PC-9 (cell line): ENCODE data around the gene ZDBF2. TPM values are rescaled to one million over a fixed set of nuclear protein-coding genes. Genes with fewer than 3 reads are reported as not detected.

ENCODE experiments used
- BruUV-seq: library from RNA; stranded (reverse); fragments of 400-500 nt; replicated peaks from 2 replicates; lab custom pipeline; 2021; lab: Mats Ljungman, UMichigan
- CTCF ChIA-PET: fragments of 300-600 bp; sonication (Branson Sonifier 250); formaldehyde crosslinking; loops from one replicate; lab custom pipeline; 2022; ENCODE audit warnings: antibody characterized with exemption; lab: Charles Lee
- POLR2A ChIA-PET: fragments of 300-600 bp; sonication (Branson Sonifier 250); formaldehyde crosslinking; loops from one replicate; lab custom pipeline; 2022; ENCODE audit warnings: antibody characterized with exemption; ENCODE audit not compliant: unreplicated experiment; lab: Charles Lee
- DNase-seq, 2 experiments: peaks; one replicate each; pipeline versions ENCODE4 v3.0.0 to v3.0.0-alpha.2; 2015 to 2022; ENCODE audit warnings: mixed read lengths in 1 of 2
- H2AFZ ChIP-seq: fragments of 200-600 bp; sonication (generic); 2 replicates; pipeline ENCODE4 v1.8.1; 2017; ENCODE audit warnings: antibody characterized with exemption
- H3F3A ChIP-seq: fragments of 200-600 bp; sonication (generic); 2 replicates; pipeline ENCODE4 v1.8.1; 2017; ENCODE audit warnings: antibody characterized with exemption, mild to moderate bottlenecking, low read depth; ENCODE audit not compliant: insufficient read depth
- H3K27ac ChIP-seq: fragments of 200-600 bp; sonication (generic); 2 replicates; pipeline ENCODE4 v1.6.1; 2016; ENCODE audit warnings: mixed run types
- H3K27me3 ChIP-seq: fragments of 200-600 bp; sonication (generic); 2 replicates; pipeline ENCODE4 v1.6.1; 2016; ENCODE audit warnings: low read depth, mixed run types; ENCODE audit not compliant: insufficient read depth
- H3K36me3 ChIP-seq: fragments of 200-600 bp; sonication (generic); 2 replicates; pipeline ENCODE4 v1.6.1; 2016; ENCODE audit warnings: low read depth, mixed run types
- H3K4me1 ChIP-seq: fragments of 200-600 bp; sonication (generic); replicated peaks from 2 replicates; pipeline ENCODE4 v1.6.1; 2016; ENCODE audit warnings: mixed run types; ENCODE audit not compliant: insufficient read depth
- H3K4me2 ChIP-seq: fragments of 200-600 bp; sonication (generic); 2 replicates; pipeline ENCODE4 v1.6.1; 2017; ENCODE audit warnings: mixed run types
- H3K4me3 ChIP-seq: fragments of 200-600 bp; sonication (generic); 2 replicates; pipeline ENCODE4 v1.6.1; 2016; ENCODE audit warnings: mixed run types
- H3K79me2 ChIP-seq: fragments of 200-600 bp; sonication (generic); 2 replicates; pipeline ENCODE4 v1.6.1; 2017; ENCODE audit warnings: low read depth, mixed run types
- H3K9me2 ChIP-seq: fragments of 200-600 bp; sonication (generic); 2 replicates; pipeline ENCODE4 v1.8.1; 2017; ENCODE audit warnings: mild to moderate bottlenecking; ENCODE audit not compliant: insufficient read depth
- H3K9me3 ChIP-seq: fragments of 200-600 bp; sonication (generic); 2 replicates; pipeline ENCODE4 v1.8.1; 2016; ENCODE audit warnings: low read depth; ENCODE audit not compliant: insufficient read depth
- H4K20me1 ChIP-seq: fragments of 200-600 bp; sonication (generic); 2 replicates; pipeline ENCODE4 v1.8.1; 2017; ENCODE audit not compliant: insufficient read depth
- EZH2 ChIP-seq: fragments of 200-600 bp; sonication (generic); IDR thresholded peaks from 2 replicates; pipeline ENCODE4 v1.8.0; 2017; ENCODE audit warnings: antibody characterized with exemption, low read depth
- intact Hi-C: fragments of 100-400 bp; cut with micrococcal nuclease; formaldehyde crosslinking; loops from one replicate; pipeline ENCODE4 v1.10.0; 2022; ENCODE audit not compliant: unreplicated experiment
- total RNA-seq: library from RNA; stranded (reverse); gene quantifications from 2 replicates; pipeline ENCODE4 v1.2.3, GENCODE V29; 2021
- TF ChIP-seq, protein P1 (sequence below): fragments of 200-600 bp; sonication (generic); conservative IDR thresholded peaks from 2 replicates; pipeline ENCODE4 v1.6.1; 2017; ENCODE audit warnings: mixed run types, antibody characterized with exemption, mild to moderate bottlenecking, moderate library complexity

The ZDBF2 gene
- total RNA-seq, 1 experiment from 2014 or later = 21.5 TPM

- no peaks in the 10 kb centered on the region for H3F3A ChIP-seq
- no peaks in the 10 kb centered on the region for H3K9me3 ChIP-seq
- TF ChIP-seq EZH2 = no peak
- TF ChIP-seq, protein P1, sequence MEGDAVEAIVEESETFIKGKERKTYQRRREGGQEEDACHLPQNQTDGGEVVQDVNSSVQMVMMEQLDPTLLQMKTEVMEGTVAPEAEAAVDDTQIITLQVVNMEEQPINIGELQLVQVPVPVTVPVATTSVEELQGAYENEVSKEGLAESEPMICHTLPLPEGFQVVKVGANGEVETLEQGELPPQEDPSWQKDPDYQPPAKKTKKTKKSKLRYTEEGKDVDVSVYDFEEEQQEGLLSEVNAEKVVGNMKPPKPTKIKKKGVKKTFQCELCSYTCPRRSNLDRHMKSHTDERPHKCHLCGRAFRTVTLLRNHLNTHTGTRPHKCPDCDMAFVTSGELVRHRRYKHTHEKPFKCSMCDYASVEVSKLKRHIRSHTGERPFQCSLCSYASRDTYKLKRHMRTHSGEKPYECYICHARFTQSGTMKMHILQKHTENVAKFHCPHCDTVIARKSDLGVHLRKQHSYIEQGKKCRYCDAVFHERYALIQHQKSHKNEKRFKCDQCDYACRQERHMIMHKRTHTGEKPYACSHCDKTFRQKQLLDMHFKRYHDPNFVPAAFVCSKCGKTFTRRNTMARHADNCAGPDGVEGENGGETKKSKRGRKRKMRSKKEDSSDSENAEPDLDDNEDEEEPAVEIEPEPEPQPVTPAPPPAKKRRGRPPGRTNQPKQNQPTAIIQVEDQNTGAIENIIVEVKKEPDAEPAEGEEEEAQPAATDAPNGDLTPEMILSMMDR = no peak
- DNase-seq = no peak
- no peak overlapping the region for H3K4me3 ChIP-seq
- BruUV-seq = no TSS peak
- no peaks in the 10 kb centered on the region for H3K9me2 ChIP-seq
- H3K27me3 ChIP-seq = no peaks in the 10 kb centered on the region
- intact Hi-C loops = no loop called here
- ChIA-PET POLR2A (no interaction called here), CTCF (no interaction called here)
- no peaks in the 10 kb centered on the region for H3K4me1 ChIP-seq
- no peak overlapping the region for H3K27ac ChIP-seq
- H3K79me2 ChIP-seq = no peaks in the 10 kb centered on the region
- H3K4me2 ChIP-seq = no peak overlapping the region
- no peaks in the 10 kb centered on the region for H3K36me3 ChIP-seq
- no peaks in the 10 kb centered on the region for H4K20me1 ChIP-seq
- H2AFZ ChIP-seq = no peak overlapping the region
Observed at GRCh38 chr2:206253125-206253776, 21.2 kb upstream of the ZDBF2 start.

GRCh38 chr2:206253777-206254166 lies 20.7 kb upstream of the ZDBF2 start:
- no peaks in the 10 kb centered on the region for H3K4me1 ChIP-seq
- no peak overlapping the region for H3K4me3 ChIP-seq
- ChIA-PET POLR2A (no interaction called here), CTCF (no interaction called here)
- no peaks in the 10 kb centered on the region for H3K79me2 ChIP-seq
- intact Hi-C loops = no loop called here
- no TSS peak for BruUV-seq
- no peaks in the 10 kb centered on the region for H3K9me3 ChIP-seq
- no peak overlapping the region for H3K4me2 ChIP-seq
- no peak for DNase-seq
- no peak overlapping the region for H2AFZ ChIP-seq
- no peaks in the 10 kb centered on the region for H3K9me2 ChIP-seq
- no peaks in the 10 kb centered on the region for H3F3A ChIP-seq
- TF ChIP-seq, protein P1 = no peak
- TF ChIP-seq EZH2 = no peak
- H3K27me3 ChIP-seq = no peaks in the 10 kb centered on the region
- H3K27ac ChIP-seq = no peak overlapping the region
- H4K20me1 ChIP-seq = no peaks in the 10 kb centered on the region
- H3K36me3 ChIP-seq = no peaks in the 10 kb centered on the region

- TF ChIP-seq, protein P1 = no peak
- no peak for TF ChIP-seq EZH2
- Histone ChIP-seq H3K27me3 (no peaks in the 10 kb centered on the region), H2AFZ (no peak overlapping the region), H3K9me2 (no peaks in the 10 kb centered on the region), H4K20me1 (no peaks in the 10 kb centered on the region), H3F3A (no peaks in the 10 kb centered on the region), H3K4me2 (no peak overlapping the region), H3K4me1 (no peaks in the 10 kb centered on the region), H3K36me3 (no peaks in the 10 kb centered on the region), H3K9me3 (no peaks in the 10 kb centered on the region), H3K79me2 (no peaks in the 10 kb centered on the region), H3K4me3 (no peak overlapping the region), H3K27ac (no peak overlapping the region)
- intact Hi-C loops = no loop called here
- ChIA-PET POLR2A (no interaction called here), CTCF (no interaction called here)
- no TSS peak for BruUV-seq
- no peak for DNase-seq
Observed at GRCh38 chr2:206255003-206255402, 19.5 kb upstream of the ZDBF2 start.
